D341Med (cell line): ENCODE measurements around the gene AGTRAP.

Experiments
- DNase-seq: peaks from one replicate; pipeline ENCODE4 v3.0.0; 2012; ENCODE audit warnings: low spot score

AGTRAP gene

GRCh38 chr1:11800391-11800755 lies 64.4 kb downstream of the AGTRAP start:
- DNase-seq: no peak
